GM21717 (cell line): Measurements from ENCODE around the gene FBXW7.

Experiments used
- ATAC-seq: cut with Tn5 transposase; IDR thresholded peaks from one replicate; pipeline ENCODE4 v1.9.1; 2021; ENCODE audit warnings: mild to moderate bottlenecking, moderate library complexity; ENCODE audit not compliant: unreplicated experiment

The FBXW7 gene

GRCh38 chr4:152434011-152434410 lies 101.9 kb downstream of the FBXW7 start:
- ATAC-seq: no peak

- no peak for ATAC-seq
Measured at GRCh38 chr4:152431784-152432183, 104.1 kb downstream of the FBXW7 start.

DNA sequence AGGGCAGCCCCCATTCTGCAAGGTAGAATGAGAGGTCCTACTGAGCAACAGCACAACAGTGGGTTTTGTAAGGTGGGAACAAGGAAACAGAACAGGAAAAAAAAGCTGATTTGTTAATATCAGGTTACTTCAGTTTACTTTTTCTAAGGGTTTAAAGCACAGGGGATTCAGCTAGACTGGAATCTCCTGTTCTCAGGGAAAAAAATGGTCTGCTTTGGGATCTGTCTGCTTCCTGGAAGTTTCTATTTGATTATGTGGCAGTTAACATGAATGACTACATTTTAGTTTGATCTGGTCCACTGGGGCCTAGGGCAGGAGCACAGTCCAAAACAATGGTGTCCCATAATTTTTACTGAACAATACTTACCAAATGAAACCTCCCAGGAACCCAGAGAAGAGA lies 104.6 kb downstream of the FBXW7 start:
- ATAC-seq: no peak

GRCh38 chr4:152430507-152430906 lies 105.4 kb downstream of the FBXW7 start:
- no peak for ATAC-seq

GRCh38 chr4:152427981-152428380 lies 107.9 kb downstream of the FBXW7 start:
- no peak for ATAC-seq

DNA sequence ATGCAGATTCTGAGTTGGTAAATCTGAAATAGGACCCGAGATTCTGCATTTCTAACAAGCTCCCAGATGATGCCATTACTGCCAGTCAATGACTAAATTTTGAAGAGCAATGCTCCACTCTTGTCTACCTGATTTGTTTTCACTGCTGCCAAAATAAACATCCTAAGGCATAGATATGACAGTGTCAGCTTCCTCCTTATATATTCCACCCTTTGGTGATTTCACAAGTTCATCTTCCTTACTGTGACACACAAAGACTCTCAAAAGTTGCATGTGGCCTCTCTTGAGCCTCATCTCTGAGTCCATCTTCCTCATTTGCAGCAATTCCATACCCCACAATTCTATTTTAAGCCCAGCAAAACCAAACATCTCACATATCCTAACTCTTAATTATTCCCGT lies 110.9 kb downstream of the FBXW7 start:
- no peak for ATAC-seq

- no peak for ATAC-seq
Measured at GRCh38 chr4:152424396-152424795, 111.5 kb downstream of the FBXW7 start.

GRCh38 chr4:152422817-152423320 lies 113.0 kb downstream of the FBXW7 start:
- ATAC-seq: no peak

DNA sequence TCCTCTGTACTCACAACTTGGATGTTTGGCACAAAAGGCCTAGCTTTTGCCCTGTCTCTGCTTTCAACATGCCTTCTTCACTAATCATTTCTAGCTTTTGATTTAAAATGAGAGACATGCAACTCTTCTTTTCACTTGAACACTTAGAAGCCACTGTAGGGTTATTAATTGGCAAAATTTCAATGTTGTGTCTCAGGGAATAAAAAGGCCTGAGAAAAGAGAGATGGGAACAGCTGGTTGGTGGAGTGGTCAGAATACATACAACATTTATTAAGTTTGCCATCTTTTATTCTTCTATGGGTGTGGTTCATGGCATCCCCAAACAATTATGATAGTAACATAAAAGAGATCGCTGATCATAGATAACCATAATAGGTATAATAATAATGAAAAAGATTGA lies 114.3 kb downstream of the FBXW7 start:
- ATAC-seq: no peak

DNA sequence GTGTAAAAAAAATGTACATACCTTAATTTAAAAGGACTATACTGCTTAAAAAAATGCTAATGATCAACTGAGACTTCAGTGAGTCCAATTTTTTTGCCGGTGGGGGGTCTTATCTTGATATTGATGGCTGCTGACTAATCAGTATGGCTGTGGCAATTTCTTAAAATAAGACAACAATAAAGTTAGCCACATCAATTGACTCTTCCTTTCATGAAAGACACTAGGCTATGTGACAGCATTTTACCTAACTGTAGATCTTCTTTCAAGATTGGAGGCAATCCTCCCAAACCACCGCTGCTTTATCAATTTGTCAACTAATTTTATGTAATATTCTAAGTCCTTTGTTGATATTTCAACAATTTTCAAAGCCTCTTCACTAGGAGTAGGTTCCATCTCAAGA lies 116.1 kb downstream of the FBXW7 start:
- no peak for ATAC-seq

- no peak for ATAC-seq
Measured at GRCh38 chr4:152417673-152418072, 118.2 kb downstream of the FBXW7 start.

DNA sequence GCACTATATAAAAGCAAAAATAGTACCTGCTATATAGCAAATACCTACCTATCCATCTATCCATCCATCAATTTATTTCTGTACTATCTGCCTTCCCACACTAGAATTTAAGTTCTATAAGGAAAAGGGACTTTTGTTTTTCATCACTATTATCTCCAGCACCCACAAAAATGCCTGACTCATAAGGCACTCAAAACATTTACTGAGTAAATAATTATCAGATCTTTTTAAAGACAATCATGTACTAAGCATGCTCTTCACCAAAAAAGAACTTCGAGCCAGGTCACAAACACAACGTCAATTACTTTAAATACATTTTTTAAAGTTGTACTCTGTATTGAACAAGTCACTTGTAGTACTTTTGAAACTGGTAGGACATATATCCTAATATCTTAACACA lies 119.9 kb downstream of the FBXW7 start:
- ATAC-seq: no peak

DNA sequence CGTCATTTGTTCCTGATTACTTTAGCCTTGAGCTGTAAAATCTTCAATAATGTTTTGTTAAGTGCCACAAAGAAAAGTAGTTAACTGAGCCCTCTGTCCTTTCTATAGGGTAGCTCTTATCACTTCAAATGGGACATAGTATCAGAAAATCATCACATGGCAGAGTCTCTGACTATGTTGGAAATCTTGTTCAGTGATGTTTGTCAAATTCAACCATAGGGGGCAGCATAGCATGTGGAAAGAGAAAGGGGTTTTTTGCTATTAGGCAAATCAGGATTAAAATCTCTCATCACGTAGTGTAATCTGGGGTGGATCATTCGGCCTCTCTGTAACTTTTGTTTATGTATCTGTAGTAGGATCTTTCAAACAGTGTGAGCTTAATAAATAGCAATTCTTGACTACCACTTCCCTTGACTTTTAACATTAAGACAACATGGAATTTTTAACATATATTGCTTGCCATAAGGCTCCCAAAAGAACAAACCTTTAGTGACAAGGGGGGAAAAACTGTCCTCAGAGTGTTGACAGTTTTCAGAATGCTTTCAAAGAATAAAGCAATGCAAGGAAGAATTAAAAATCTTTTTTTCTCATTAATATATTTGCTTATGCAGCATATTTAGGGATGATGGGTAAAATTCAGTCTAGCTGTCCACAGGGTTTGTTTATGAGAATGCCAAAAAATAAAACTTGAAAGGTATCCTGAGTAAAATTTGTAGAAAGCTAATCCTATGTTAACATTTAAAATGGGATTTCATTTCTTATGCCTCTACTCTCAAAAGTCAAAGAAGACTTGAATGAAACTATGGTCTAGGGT lies 127.2 kb downstream of the FBXW7 start:
- ATAC-seq: no peak

DNA sequence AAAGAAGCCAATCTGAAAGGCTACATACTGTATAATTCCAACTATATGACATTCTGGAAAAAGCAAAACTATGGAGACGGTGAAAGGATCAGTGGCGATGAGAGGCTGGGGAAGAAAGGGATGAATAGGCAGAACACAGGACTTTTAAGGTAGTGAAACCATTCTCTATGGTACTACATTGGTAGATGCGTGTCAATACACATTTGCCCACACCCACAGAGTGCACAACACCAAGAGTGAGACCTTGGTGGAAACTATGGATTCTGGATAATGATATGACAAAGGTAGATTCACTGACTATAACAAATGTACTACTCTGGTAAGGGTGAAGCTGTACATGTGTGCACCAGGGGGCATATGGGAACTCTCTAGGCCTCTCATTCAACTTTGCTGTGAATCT lies 134.5 kb downstream of the FBXW7 start:
- no peak for ATAC-seq

DNA sequence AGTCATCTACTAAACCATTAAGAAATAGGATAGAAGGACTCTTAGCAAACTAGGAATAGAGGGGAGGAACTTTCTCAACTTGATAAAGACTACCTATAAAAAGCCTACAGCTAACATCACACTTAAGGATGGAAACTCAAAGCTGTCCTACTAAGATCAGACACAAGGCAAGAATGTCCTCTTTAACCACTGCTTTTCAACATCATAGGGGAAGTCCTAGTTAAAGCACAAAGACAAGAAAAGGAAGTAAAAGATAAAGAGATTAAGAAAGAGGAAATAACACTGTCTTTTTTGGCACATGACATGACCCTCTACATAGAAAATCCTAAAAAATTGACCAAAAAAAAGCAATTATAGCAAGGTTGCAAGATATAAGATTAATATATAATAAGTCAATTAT lies 136.6 kb downstream of the FBXW7 start:
- no peak for ATAC-seq

DNA sequence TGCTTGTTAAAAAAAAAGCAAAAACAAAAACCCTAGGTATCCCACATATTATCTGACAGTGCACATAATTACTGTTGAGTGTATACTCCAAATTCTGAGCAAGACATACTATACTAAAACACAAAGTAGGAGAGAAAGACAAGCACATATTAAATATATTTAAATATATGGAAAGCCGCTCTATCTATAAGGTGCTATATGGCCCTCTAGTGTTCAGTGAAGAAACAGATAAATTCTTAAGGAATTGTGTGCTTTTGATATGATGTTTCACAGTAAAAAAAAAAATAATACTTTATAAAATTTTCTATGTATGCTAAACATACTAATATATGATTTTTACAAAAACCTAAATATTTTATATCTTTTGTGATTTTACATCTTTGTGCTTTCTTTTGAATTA lies 137.8 kb downstream of the FBXW7 start:
- no peak for ATAC-seq

DNA sequence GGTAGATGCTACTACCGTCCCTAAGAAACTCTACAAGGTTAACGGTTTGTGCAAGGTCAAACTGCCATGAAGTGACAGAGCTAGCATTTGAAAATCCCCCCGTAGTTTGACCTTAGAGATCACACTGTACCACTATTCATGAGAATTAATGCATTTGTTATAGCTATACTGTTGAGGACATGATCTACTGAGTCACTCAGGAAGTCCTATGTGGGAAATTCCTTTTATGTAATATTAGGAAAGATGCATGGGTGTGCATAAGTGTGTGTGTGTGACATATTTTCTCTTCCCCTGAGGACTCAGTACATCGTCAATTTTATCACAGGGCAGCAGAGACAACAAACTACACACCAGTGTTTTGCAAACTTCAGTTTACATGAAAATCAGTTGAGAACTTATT lies 141.1 kb downstream of the FBXW7 start:
- ATAC-seq: no peak

DNA sequence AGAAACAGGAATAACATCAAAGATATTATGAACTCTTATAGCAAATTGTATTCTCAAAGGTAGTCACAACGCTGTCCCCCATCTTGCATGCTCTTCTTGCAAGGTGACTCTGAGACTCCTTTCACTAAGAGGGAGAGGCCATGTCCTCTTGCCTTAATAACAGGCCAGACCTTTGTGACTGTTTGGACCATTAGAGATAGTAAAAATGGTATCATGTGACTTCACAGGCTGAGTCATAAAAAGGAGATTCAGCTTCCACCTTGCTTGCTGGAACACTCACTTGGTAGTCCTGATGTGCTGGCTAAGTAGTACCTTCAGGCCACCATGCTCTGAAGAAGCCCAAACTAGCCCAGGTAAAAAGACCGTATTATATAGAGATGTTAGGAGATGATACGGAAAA lies 143.8 kb downstream of the FBXW7 start:
- no peak for ATAC-seq

- no peak for ATAC-seq
Measured at GRCh38 chr4:152390216-152390615, 145.7 kb downstream of the FBXW7 start.

GRCh38 chr4:152389359-152389758 lies 146.5 kb downstream of the FBXW7 start:
- ATAC-seq: no peak

GRCh38 chr4:152385551-152385950 lies 150.3 kb downstream of the FBXW7 start:
- no peak for ATAC-seq

- ATAC-seq: no peak
Measured at GRCh38 chr4:152382057-152382785, 153.7 kb downstream of the FBXW7 start.
